Effector CD8-positive, alpha-beta T cell (primary cell): Measurements from ENCODE around the gene ZP2.
"Not testable (repeated sequence)": the region's sequence is repeated elsewhere in the genome, so short reads cannot be mapped to it uniquely, and the experiment has no call there.

Experiments
- DNase-seq: peaks from one replicate; lab custom pipeline; 2025; lab: John Stamatoyannopoulos, UW
- total RNA-seq, 4 experiments: gene quantifications; one replicate each; lab custom pipeline; 2026; lab: John Stamatoyannopoulos, UW

The ZP2 gene
- total RNA-seq, result 0 reads per million in 4 experiments

DNA sequence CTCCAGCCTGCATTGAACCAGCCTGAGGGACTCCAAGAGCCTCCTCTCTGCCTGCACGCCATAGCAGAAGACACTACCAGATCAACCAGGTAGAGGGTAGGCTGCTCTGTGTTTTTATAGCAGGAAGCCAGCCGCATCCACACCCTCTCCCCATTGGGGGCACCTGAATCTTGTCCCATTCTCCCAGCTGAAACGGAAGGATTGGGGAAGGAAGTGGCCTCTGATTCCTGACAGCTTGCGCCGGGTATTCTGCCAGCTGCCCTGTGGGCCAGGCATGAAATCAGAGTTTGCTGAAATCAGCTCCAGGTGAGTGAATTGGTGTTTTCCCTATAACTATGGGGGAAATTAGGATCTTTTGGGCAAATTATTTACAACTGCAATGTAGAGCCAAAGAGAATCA, at the start of gene ZP2:
Gene ZP2 (minus strand): TSS at position 89 of the 400 bp plus-strand sequence. CDS start 27 bp downstream, at position 62.
- no peak for DNase-seq

DNA sequence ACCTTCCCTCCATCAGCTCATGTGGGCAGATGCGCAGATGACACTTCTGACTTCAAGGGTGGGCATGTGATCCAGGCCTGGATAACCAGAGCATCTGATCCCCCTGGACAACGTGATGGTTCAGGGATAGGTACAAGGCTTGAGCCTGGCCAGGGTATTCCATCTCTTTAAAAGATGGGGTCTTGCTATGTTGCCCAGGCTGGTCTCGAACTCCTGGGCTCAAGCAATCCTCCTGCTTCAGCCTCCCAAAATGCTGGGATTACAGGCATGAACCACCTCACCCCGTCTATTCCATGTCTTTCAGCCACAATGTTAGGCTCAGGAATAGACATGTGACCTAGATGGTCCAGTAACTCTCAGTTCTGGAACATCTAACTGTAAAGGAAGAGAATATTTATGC, 45.9 kb upstream of the ZP2 start:
- no peak for DNase-seq

DNA sequence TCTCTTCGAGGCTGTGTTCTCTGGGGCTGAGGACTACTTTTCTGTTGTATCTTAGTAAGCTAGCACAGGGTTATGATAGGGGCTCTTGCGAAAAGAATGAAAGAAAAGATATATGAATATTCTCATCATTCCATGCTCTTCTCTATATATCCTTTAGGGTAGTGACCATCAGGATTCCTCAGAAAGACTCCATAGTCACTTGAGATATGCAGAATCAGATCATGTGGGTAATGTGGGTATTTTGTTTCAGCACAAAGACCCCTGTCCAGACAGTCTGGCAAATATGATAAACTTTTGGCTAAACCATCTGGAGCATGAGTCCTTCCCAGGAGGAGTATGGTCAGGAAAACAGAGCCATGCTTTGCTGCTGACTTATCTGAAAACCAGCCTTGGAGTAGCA, 45.3 kb upstream of the ZP2 start:
- no peak for DNase-seq

DNA sequence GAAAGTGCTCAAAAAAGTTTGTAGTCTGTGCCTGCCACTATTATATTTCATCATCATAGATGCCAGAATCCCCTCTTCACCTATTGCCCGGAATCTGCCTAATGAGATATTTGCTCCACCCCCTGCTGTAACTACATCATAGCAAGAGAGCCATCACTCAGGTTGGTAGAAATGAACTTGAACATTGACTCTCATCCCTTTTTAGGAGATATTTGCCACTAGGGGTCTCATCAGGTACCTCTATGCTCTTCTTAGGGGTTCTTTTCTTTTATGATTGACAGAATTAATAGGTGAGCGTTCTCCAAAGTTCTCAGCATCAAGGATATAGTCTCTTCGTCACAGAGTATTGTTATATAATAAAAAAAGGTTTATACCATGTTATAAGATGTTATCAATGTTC, 42.1 kb upstream of the ZP2 start:
- no peak for DNase-seq

DNA sequence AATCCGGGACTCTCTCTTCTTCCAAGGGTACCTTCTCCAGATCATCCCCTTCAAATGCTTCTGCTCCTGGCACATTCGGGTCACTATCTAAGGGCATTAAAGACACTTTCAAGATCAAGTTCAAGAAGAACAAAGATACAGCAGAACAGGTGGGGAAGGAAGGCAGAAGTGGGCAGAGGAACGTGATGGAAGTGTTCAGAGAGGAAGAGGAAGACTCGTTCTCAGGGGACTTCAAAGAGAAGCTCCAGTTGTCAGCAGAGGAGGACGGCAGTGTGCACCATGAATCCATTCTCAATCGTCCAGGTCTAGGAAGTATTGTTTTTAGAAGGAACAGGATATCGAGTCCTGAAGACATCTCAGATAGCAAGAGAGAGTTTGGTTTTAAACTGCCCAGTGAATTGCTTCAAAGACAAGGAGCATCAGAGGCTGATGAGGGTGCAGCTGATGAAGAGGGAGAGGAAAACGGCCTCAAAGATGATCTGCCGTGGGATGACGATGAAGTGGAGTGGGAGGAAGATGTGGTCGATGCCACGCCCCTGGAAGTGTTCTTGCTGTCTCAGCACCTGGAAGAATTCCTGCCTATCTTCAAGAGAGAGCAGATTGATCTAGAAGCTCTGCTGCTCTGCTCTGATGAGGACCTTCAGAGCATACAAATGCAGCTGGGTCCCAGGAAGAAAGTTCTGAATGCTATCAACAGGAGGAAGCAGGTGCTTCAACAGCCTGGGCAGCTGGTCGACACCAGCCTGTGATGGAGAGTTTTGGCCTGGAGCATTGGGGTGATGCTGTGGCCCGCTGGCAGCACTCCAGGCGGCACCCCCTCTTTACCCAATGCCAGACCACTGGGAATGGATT, 38.9 kb upstream of the ZP2 start:
- DNase-seq, result no peak

DNA sequence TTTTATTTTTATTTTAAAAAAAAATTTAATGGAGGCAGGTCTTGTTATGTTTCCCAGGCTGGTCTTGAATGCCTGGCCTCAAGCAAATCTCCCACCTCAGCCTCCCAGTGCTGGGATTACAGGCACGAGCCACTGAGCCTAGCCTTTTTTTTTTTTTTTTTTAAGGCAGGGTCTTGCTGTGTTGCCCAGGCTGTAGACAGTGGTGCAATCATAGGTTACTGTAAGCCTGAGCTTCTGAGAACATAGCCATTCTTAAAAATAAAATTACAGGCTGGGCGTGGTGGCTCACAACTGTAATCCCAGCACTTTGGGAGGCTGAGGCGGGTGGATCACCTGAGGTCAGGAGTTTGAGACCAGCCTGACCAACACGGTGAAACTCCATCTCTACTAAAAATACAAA, 36.8 kb upstream of the ZP2 start:
- not testable (repeated sequence) for DNase-seq

- no peak for DNase-seq
Measured at GRCh38 chr16:21244518-21245215, 33.3 kb upstream of the ZP2 start.

DNA sequence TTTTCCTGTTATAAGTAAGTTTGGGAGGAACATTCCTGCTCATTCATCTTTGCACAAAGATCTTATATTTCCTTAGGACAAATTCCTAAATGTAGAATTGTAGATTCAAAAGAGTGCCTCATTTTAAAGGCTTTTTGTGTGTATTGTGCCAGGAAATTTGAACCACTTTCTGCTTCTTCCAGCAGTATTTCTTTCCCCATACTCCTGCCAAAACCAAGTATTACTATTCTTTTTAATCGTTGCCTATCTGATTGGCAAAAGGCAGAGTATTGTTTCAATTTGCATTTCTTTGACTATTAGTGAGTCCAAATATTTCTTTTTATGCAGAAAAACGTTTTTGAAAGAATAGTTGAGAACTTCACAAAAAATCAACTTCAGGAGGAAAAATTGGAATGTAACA, 31.4 kb upstream of the ZP2 start:
- DNase-seq, result no peak

DNA sequence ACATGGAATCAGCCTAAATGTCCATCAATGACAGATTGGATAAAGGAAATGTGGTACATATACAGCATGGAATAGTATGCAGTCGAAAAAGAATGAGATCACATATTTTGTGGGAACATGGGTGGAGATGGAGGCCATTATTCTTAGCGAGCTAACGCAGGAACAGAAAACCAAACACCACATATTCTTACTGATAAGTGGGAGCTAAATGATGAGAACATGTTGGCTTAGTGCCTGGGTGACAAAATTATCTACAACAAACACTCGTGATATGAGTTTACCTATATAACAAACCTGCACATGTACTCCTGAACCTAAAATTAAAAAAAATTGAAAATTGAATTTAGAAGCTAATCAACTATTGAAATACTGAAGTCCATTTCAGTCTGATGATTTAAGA, 28.3 kb upstream of the ZP2 start:
- no peak for DNase-seq

GRCh38 chr16:21236831-21237230, 25.5 kb upstream of the ZP2 start:
- DNase-seq, result no peak

GRCh38 chr16:21235199-21235585, 23.8 kb upstream of the ZP2 start:
- DNase-seq, result no peak

GRCh38 chr16:21233521-21234150, 22.3 kb upstream of the ZP2 start, which contains the start of gene ANKS4B:
Gene ANKS4B, plus strand, starts transcription at chr16:21233699. Its CDS starts 39 bp downstream, at chr16:21233738.
- no peak for DNase-seq

- DNase-seq, result no peak
Measured at GRCh38 chr16:21233045-21233520, 21.7 kb upstream of the ZP2 start.

- DNase-seq, result no peak
Measured at GRCh38 chr16:21228361-21228872, 17.0 kb upstream of the ZP2 start.

DNA sequence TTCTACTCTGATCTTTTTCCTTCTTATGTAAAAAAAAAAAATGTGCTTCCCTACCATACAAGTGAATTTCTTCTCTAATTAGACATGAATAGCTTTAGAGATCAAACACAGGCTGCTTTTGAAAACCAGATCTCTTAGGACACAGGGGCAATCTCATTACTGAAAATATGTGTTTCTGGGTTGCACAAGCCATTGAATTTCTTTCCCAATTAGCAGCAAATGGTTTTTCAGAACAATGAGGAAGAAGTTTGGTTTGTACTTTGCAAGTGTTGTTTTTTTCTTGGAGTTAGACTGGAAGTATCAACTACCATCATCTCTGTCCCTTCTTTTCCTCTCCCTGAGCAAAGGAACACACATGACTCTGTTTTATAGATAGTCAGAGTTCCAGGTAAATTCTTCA, 16.5 kb upstream of the ZP2 start:
- no peak for DNase-seq

DNA sequence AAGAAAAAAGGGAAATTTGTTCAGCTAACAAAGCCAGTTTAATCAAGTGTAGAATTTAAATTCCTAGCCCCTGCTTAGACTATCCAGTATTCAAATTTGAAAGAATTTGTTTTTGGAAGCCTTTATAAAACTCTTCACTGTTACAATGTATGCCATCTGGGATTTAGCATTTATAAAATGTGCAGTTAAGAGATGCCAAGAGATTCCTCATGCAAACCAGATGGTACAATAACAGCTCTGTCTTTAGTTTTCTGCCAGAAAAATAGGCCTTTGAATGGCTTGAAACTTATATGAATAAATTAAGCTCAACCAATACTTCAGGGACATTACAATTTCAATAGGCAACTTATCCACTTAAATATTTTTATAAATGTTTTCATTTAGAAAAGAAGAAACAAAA, 15.4 kb upstream of the ZP2 start:
- no peak for DNase-seq

GRCh38 chr16:21224800-21225199, 13.4 kb upstream of the ZP2 start:
- DNase-seq, result no peak

- DNase-seq, result no peak
Measured at GRCh38 chr16:21223787-21224186, 12.4 kb upstream of the ZP2 start.

- no peak for DNase-seq
Measured at GRCh38 chr16:21222495-21223337, 11.3 kb upstream of the ZP2 start.

DNA sequence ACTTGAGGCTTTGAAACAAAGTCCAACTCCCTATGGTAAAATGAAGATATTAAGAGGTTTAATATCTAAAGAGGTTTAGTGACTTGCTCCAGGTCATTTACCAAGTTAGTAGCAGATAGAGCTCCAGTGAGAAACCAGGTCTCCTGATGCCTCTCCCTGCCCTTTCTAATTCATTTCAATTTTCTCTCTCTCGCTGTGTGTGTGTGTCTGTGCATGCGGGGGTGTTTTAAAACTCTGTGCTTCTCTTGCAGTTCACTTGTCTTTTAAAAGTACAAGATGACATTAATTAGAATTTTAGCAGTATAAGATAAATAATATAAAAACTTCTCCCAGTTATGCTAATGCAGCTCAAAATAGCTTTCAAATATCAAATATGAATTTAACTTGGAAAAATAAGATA, 8.2 kb upstream of the ZP2 start:
- DNase-seq, result no peak

DNA sequence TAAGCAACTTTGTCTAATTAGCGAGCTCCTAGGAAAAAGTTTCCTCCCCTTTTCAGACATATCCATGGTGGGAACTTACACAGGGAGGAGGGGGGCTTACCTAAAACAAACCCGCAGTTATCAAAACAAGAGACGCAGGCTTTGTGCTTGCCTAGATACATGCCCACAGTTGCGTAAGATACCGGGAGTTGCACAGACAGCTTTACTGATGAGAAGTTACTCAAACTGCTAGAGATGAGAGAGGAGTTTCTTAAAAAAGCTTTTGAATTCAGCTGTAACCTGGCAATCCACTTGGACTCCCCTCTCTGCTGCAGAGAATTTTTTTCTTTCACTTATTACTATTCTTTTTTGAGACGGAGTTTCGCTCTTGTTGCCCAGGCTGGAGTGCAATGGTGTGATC, 6.8 kb upstream of the ZP2 start:
- DNase-seq, result no peak
